ACHN (cell line): ENCODE measurements around the gene PCARE.

Source experiments
- DNase-seq: peaks from one replicate; pipeline ENCODE4 v3.0.0-alpha.2; 2015
- in situ Hi-C: cut with HindIII; loops from 2 replicates; pipeline ENCODE4 v1.10.0; 2017; ENCODE audit warnings: low sequenced_read_pairs, low pct_ligation_motif_present, low pct_unique_long_range_greater_than_20kb

PCARE gene

DNA sequence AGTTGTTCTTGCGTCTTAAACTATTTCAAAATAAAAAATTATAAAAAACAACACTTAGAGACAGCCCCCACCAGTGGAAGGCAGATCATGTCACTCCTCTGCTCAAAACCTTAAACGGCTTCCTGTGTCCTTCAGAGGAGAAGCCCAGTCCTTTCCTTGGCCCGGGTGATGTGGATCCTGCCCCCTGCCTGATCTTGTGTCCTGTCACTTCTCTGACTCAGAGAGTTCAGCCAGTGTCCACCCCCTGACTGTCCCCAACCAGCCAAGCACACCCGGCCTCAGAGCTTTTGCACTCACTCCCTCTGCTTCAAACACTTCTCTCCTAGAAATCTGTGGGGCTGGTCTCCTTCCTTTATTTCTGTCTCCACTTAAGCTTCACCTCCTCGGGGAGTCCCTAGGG, 57.8 kb downstream of the PCARE start:
- DNase-seq, result no peak

DNA sequence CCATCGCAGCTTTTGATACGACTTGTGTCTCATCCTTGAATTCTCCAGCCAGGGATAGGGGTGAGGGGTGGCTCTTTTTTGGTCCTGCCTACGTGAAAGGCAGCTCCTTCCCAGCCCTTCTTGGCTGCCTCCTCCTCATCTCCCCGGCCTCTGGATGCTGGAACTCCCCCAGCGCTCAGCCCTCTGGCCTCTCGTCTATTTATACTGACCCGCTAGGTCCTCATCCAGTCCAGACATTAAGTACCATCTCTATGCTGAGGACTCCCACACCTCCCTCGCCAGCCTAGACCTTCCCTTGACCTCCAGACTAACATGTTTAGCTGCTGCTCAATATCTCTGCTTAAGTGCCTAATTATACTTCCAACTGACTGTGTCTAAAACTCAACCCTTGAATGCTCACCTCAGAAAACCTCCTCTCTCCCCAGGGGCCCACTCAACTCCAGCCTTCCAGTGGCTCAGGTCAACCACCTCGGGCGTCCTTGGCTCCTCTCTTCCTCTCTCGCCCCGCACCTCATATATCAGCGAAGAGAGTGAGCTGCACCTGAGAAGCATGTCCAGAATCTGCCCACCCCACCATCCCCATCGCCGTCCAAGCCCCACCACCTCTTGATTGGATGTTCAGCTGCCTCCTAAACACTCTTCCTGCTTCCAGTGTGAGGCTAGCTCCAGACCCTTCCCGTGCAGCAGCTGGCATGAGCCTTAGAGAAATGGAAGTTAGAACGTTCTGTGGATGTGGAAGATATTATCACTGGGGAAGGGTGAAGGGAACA, 58.4 kb downstream of the PCARE start:
- in situ Hi-C loops, result no loop called here
- no peak for DNase-seq

More for the DNA sequence above, 57.8 kb downstream of the PCARE start:
- in situ Hi-C loops, result no loop called here

DNA sequence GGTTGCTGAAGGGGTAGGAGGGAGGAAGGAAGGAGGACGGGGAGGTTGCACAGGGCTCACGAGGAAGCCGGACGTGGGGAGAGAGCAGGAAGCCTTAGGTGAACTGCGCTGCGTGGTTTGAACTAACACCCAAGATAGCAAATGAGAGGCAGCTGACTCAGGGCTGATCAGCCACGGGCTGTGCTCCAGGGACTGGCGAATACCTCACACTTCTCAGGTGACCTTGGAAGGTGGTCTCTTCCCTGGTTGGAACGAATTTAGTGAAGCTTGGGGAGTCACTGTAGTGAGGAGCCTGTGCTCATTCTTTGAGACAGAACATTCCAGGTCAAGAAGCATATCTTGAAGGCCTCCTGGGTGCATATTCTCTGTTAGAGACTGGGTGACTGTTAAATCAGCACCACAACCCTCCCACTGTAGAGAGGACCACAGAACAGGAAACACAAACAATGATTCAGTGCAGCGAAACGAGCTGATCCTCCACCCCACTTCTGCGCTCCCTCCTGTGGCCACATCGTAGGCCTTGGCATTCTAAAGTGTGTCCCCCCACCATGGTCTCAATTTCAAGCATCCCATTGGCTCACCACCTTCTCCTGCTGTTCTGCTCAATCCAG, 59.4 kb downstream of the PCARE start:
- DNase-seq, result no peak
- in situ Hi-C loops, result no loop called here

DNA sequence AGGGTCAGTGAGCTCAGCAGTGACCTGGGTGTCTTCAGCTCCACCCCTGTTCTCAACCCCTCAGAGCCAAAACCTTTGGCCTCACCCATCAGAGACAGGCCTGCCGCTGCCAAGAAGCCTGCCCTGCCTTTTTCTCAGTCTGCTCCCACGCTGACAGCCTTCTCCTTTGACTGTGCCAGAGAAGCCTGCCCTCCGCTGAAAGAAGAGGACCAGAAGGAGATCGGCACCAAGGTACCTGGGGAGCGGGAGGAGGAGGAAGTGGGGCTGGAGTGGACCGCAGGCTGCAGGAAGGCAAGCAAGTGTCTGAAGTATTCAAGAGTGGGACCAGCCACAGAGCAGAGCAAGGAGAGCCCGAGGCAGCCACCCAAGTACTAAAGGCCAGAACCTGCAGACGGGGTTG, 60.0 kb downstream of the PCARE start:
- DNase-seq, result no peak
- in situ Hi-C loops, result no loop called here

DNA sequence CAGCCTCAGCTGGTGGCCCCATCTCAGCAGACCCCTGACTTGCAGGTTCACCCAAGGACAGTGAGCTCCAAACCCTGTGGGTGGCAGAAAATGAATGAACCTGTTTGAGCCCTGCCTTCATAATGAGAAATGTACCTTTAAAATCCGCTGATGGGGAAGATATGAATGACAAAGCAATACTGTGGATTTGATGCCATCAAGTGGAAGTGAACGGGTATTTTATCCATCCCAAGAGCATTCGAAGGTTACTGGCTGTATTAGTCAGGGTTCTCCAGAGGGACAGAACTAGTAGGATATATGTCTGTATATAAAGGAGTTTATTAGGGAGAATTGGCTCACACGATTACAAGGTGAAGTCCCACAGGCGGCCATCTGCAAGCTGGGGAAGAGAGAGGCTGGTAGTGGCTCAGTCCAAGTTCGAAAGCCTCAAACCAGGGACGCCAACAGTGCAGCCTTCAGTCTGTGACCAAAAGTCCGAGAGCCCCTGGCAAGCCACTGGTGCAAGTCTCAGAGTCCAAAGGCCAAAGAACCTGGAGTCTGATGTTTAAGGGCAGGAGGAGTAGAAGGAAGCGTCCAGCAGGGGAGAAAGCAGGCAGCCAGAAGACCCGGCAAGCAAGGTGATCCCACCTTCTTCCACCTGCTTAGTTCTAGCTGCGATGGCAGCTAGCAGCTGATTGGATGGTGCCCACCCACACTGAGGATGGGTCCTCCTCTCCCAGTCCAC, 61.1 kb downstream of the PCARE start:
- in situ Hi-C loops, result no loop called here
- no peak for DNase-seq

DNA sequence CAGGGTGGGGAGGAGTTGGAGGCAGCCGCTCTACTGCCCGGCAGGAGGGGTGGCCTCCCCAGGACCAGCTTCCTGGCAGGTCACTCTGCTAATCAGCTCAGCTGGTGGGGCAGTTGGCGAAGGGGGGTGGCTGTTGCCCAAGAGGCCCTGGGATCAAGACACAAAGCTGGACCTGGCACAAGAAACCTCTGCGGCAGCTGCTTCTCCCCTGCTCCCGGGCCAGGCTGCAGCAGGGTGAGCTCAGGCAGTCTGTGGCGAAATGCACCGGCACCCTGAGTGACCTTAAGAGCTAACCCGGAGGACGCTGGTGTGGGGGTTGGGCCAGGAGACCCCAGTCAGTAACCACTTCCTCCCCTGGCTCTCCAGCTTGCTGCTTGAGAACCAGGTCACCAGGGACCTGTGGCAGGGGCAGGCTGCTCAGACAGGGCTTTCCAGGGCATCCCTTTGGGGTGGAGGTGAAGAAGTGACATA, 62.1 kb downstream of the PCARE start:
- in situ Hi-C loops, result no loop called here

More for the DNA sequence above, 62.1 kb downstream of the PCARE start:
- DNase-seq, result no peak
